GM12865 (cell line): ENCODE measurements around the gene STX17.
"Not testable (repeated sequence)": the region's sequence is repeated elsewhere in the genome, so short reads cannot be mapped to it uniquely, and the experiment has no call there.

ENCODE experiments used
- DNase-seq: peaks from one replicate; pipeline ENCODE4 v3.0.0; 2010; ENCODE audit warnings: low read depth
- H3K4me3 ChIP-seq: 2 replicates; pipeline ENCODE4 v1.5.1; 2011; ENCODE audit warnings: mild to moderate bottlenecking, low read depth, low read length, control low read depth
- TF ChIP-seq, protein P1 (sequence below): IDR thresholded peaks from 2 replicates; pipeline ENCODE4 v1.5.1; 2011; ENCODE audit warnings: low read length, control low read depth, low read depth, inconsistent platforms; ENCODE audit not compliant: insufficient read depth; ENCODE audit errors: missing control alignments

STX17 gene

DNA sequence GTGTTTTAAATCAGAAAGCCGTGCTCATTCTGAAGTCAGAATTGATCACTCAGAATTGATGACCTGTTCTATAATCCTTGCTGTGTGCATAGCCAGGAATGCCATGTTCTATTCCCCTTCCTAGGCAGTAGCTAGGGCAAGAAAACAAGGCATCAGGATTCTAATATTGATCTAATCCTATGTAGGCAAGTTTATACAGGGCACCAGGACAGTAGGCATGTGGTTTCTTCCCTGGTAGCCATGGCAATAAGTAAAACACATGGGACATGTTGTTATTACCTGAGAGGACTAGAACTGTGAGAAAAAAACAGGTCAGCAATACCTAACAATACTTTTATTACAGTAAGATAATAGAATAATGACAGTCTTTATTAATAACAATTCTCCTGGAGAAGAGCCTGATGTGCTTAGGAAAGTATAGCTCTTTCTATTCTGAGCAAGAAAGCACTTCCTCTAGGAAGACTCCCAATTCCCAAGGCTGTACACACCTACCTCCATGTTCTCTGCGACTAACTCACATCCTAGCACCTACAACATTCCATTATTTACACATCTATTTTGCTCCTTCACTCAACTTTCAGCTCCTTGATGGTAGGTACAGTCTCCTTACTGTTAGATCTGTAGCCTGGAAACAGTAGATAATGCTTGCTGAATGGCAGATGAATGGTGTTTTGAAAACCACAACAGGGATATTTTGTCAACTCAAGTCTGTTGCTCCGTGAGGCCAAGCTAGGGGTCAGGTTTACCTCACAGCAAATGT, 70.8 kb downstream of the STX17 start:
- no peak for DNase-seq
- H3K4me3 ChIP-seq = no peak overlapping the region
- TF ChIP-seq, protein P1, sequence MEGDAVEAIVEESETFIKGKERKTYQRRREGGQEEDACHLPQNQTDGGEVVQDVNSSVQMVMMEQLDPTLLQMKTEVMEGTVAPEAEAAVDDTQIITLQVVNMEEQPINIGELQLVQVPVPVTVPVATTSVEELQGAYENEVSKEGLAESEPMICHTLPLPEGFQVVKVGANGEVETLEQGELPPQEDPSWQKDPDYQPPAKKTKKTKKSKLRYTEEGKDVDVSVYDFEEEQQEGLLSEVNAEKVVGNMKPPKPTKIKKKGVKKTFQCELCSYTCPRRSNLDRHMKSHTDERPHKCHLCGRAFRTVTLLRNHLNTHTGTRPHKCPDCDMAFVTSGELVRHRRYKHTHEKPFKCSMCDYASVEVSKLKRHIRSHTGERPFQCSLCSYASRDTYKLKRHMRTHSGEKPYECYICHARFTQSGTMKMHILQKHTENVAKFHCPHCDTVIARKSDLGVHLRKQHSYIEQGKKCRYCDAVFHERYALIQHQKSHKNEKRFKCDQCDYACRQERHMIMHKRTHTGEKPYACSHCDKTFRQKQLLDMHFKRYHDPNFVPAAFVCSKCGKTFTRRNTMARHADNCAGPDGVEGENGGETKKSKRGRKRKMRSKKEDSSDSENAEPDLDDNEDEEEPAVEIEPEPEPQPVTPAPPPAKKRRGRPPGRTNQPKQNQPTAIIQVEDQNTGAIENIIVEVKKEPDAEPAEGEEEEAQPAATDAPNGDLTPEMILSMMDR = no peak

DNA sequence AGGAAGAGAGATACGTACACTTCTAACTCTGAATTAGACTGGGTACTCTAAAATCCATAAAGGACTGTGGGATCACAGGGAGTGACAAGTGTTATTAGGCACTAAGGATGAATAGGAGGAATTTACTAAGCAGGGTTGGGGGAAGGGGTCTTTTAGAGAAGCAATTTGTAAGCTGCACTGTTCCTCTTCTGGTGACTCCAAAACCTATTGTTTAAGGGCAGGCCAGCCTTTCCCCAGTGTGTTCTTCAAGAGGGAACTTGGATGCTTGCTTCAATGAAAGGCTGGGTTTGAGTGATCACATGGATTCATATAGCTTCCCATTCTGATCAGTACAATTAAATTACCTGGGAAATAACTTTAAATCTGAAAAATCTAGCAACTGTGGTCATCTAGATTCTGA, 71.8 kb downstream of the STX17 start:
- no peak overlapping the region for H3K4me3 ChIP-seq
- no peak for DNase-seq
- TF ChIP-seq, protein P1 = no peak

DNA sequence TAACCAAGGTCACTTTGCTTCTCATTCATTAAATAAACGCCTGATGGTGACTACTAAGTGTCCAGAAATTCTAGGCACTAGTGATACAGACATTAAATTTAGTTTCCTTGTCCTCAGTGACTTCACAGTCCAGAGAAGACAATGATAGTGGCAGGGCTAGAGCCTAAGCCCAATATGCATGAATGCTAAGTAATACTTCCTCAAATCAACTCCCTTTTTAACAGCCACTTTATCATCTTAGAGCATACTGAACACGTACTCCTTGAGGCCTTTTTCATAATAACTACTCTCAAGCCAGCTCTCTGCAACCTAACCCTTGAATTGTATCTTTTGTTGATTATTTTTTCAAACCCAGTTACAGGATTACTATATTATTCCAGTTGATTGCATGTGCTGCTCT, 74.1 kb downstream of the STX17 start:
- TF ChIP-seq, protein P1 = no peak
- H3K4me3 ChIP-seq = no peak overlapping the region
- no peak for DNase-seq

DNA sequence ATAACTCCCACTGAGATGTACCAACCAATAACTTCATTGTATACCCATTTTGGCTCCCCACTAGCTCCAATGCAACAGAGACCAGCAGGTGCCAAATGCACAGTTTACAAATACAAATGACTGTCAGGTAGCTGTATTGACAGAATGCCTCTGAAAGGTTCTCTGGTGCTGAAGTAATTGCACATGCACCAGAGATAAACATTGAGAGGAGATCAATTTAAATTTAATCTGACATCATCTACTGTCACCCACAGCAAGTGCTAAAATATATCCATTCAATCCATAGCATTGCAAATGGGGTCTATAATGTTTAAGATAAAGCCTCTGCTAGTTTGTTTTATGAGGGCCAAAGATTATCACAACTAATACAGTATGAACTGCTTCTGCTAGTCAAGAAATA, 80.2 kb downstream of the STX17 start:
- no peak for DNase-seq
- H3K4me3 ChIP-seq = no peak overlapping the region
- TF ChIP-seq, protein P1 = no peak

DNA sequence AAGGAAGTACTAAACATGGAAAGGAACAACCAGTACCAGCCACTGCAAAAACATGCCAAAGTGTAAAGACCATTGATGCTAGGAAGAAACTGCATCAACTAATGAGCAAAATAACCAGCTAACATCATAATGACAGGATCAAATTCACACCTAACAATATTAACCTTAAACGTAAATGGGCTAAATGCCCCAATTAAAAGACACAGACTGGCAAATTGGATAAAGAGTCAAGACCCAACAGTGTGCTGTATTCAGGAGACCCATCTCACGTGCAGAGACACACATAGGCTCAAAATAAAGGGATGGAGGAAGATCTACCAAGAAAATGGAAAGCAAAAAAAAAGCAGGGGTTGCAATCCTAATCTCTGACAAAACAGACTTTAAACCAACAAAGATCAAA, 84.1 kb downstream of the STX17 start:
- not testable (repeated sequence) for DNase-seq, H3K4me3 ChIP-seq

DNA sequence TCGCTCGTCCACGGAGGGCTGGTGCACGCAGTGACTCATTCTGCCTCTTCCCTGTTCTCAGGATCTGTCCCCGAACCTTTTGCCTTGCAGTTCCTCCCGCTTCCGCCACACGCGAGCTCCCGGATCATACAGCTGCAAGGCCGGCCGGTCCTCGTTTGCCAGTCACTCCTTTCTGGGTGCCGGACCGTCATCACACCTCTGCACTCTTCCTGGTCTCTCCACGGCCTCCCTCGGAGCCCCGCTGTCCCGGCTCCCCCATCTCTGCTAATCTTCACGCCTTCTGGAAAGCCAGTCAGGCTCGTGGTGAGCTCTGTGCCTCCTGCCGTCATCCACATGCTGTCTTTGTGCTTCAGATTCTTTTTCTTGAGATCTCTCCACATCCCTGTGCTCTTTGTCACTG, 91.8 kb downstream of the STX17 start:
- no peak for DNase-seq
- TF ChIP-seq, protein P1 = no peak
- H3K4me3 ChIP-seq = no peak overlapping the region

DNA sequence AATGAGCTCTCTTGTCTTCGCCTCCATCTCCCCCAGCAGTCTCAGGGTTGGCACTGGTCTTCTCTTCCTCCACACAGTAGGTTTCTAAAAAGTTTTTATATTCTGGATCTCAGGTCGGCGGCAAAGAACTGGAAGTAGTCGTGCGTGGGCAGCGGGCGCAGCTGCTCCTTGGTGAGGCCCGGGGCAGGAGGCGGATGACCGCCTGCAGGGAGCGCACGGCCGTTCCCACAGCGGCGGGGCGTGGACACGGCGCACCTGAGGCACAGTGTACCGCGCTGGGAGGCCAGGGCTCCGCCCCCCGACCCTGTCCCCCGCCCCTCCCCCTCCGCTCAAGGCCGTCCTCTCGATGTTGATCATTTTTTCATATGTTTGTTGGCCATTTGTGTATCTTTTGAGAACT, 92.4 kb downstream of the STX17 start:
- no peak for DNase-seq

More for the DNA sequence above, 92.4 kb downstream of the STX17 start:
- TF ChIP-seq, protein P1 = no peak
- H3K4me3 ChIP-seq = no peak overlapping the region
